Epithelial cell of proximal tubule (primary cell): ENCODE data around the gene RELT. TPM values are rescaled to one million over a fixed set of nuclear protein-coding genes. Genes with fewer than 3 reads are reported as not detected.

ENCODE experiments used
- DNase-seq: peaks from one replicate; pipeline ENCODE4 v3.0.0-alpha.2; 2011; ENCODE audit warnings: low read depth
- H3K4me3 ChIP-seq: 2 replicates; pipeline ENCODE4 v1.5.1; 2011; ENCODE audit warnings: low read depth, mild to moderate bottlenecking, low read length
- CTCF ChIP-seq: conservative IDR thresholded peaks from 2 replicates; pipeline ENCODE4 v1.5.1; 2012; ENCODE audit warnings: low read depth, mild to moderate bottlenecking, low read length
- total RNA-seq: library from RNA; depleted of rRNA; stranded (reverse); fragments of >200 nt; gene quantifications from 2 replicates; pipeline ENCODE4 v1.2.3, GENCODE V29; 2015

The RELT gene
- total RNA-seq, 1 donor from 2014 or later, result 9.1 TPM

- DNase-seq, result no peak
- no peak overlapping the region for H3K4me3 ChIP-seq
- no peak for TF ChIP-seq CTCF
These were observed 14.7 kb downstream of the RELT start for GRCh38 chr11:73390601-73391565.

- TF ChIP-seq CTCF, result no peak
- no peak for DNase-seq
- no peak overlapping the region for H3K4me3 ChIP-seq
These were observed 15.5 kb downstream of the RELT start for GRCh38 chr11:73391665-73392064.

GRCh38 chr11:73392108-73393010, 16.2 kb downstream of the RELT start:
- no peak for TF ChIP-seq CTCF
- H3K4me3 ChIP-seq, result no peak overlapping the region
- no peak for DNase-seq

- no peak for DNase-seq
- H3K4me3 ChIP-seq, result no peak overlapping the region
- TF ChIP-seq CTCF, result no peak
These were observed 16.8 kb downstream of the RELT start for GRCh38 chr11:73393011-73393380.

GRCh38 chr11:73393479-73394415, 17.5 kb downstream of the RELT start:
- no peak for DNase-seq
- peak; percentile 83 for TF ChIP-seq CTCF
- H3K4me3 ChIP-seq, result no peak overlapping the region

- no peak for TF ChIP-seq CTCF
These were observed 18.5 kb downstream of the RELT start for GRCh38 chr11:73394416-73395296.

More at GRCh38 chr11:73394416-73395296, 18.5 kb downstream of the RELT start:
- H3K4me3 ChIP-seq, result no peak overlapping the region
- no peak for DNase-seq
